CD4-positive, alpha-beta T cell (primary cell): Measurements from ENCODE around the gene CABCOCO1. TPM values are rescaled to one million over a fixed set of nuclear protein-coding genes. Genes with fewer than 3 reads are reported as not detected.

Experiments
- ATAC-seq: fragments of 200-7000 bp; cut with Tn5 transposase; one replicate; pipeline ENCODE4 v1.10.0; 2022; ENCODE audit warnings: mild to moderate bottlenecking; ENCODE audit not compliant: poor library complexity
- CTCF ChIA-PET: fragments of 350-600 bp; sonication (Branson Sonifier 250); formaldehyde crosslinking; loops from one replicate; lab custom pipeline; 2021; ENCODE audit warnings: antibody characterized with exemption, inconsistent platforms; lab: Charles Lee
- POLR2A ChIA-PET: fragments of 350-600 bp; sonication (Branson Sonifier 250); formaldehyde crosslinking; loops from one replicate; lab custom pipeline; 2021; ENCODE audit warnings: antibody characterized with exemption, inconsistent platforms; lab: Charles Lee
- DNase-seq, 14 experiments: peaks; one replicate each; pipeline ENCODE4 v3.0.0-alpha.2; 2013 to 2020; ENCODE audit warnings: mixed read lengths in 2 of 14
- H3K27ac ChIP-seq, 2 donors: one replicate each; pipeline versions ENCODE4 v1.5.1 to v1.7.0; 2013; ENCODE audit warnings: low read length in 2 of 2, low read depth in 1 of 2, mild to moderate bottlenecking in 1 of 2
- H3K27me3 ChIP-seq, 2 experiments: 1 replicate in 1 of 2; 2 replicates in 1 of 2; pipeline versions ENCODE4 v1.6.1 to v1.7.0; 2013; ENCODE audit warnings: low read length in 2 of 2, control low read depth in 1 of 2, mild to moderate bottlenecking in 1 of 2, moderate library complexity in 1 of 2; ENCODE audit not compliant: insufficient read depth in 2 of 2, control insufficient read depth in 1 of 2
- H3K36me3 ChIP-seq: one replicate; pipeline ENCODE4 v1.6.1; 2013; ENCODE audit warnings: low read length, control low read depth; ENCODE audit not compliant: insufficient read depth
- H3K4me1 ChIP-seq: one replicate; pipeline ENCODE4 v1.6.1; 2013; ENCODE audit warnings: low read length, control low read depth; ENCODE audit not compliant: insufficient read depth
- H3K4me3 ChIP-seq: one replicate; pipeline ENCODE4 v1.5.1; 2013; ENCODE audit warnings: mild to moderate bottlenecking, low read length, moderate library complexity
- H3K9me3 ChIP-seq, 2 experiments: 1 replicate in 1 of 2; 2 replicates in 1 of 2; pipeline versions ENCODE4 v1.6.1 to v1.7.0; 2013; ENCODE audit warnings: low read length in 2 of 2, mild to moderate bottlenecking in 2 of 2, control low read depth in 1 of 2, moderate library complexity in 1 of 2; ENCODE audit not compliant: control insufficient read depth in 1 of 2, insufficient read depth in 1 of 2
- H3K27ac Mint-ChIP-seq: one replicate; pipeline ENCODE4 v1.8.0; 2020; ENCODE audit warnings: mixed read lengths
- H3K27me3 Mint-ChIP-seq: one replicate; pipeline ENCODE4 v1.8.0; 2021; ENCODE audit warnings: mixed read lengths
- H3K36me3 Mint-ChIP-seq: one replicate; pipeline ENCODE4 v1.8.0; 2021; ENCODE audit warnings: low read depth, mixed read lengths
- H3K4me1 Mint-ChIP-seq: one replicate; pipeline ENCODE4 v1.8.0; 2021; ENCODE audit warnings: low read depth, mixed read lengths
- H3K4me3 Mint-ChIP-seq: one replicate; pipeline ENCODE4 v1.8.0; 2020; ENCODE audit warnings: mild to moderate bottlenecking, mixed read lengths
- H3K9me3 Mint-ChIP-seq: one replicate; pipeline ENCODE4 v1.8.0; 2020; ENCODE audit warnings: mixed read lengths
- intact Hi-C, 2 experiments: fragments of 100-400 bp; cut with DNase I in 1 of 2; cut with micrococcal nuclease in 1 of 2; formaldehyde crosslinking; loops; one replicate each; pipeline versions ENCODE4 v1.15.1 to v1.9.0; 2023 to 2025; cut with DNase I, micrococcal nuclease
- total RNA-seq, 174 experiments: library from RNA in 2 of 174; stranded (reverse) in 2 of 174; gene quantifications; one replicate each; pipeline ENCODE4 v1.2.3 and lab custom pipeline; 2021 to 2026
- TF ChIP-seq, protein P1 (sequence below): fragments of 200-600 bp; IDR thresholded peaks from one replicate; pipeline ENCODE4 v1.8.0; 2022; ENCODE audit warnings: antibody characterized with exemption, mild to moderate bottlenecking

The CABCOCO1 gene
- total RNA-seq, 2 experiments from 2014 or later = not detected

DNA sequence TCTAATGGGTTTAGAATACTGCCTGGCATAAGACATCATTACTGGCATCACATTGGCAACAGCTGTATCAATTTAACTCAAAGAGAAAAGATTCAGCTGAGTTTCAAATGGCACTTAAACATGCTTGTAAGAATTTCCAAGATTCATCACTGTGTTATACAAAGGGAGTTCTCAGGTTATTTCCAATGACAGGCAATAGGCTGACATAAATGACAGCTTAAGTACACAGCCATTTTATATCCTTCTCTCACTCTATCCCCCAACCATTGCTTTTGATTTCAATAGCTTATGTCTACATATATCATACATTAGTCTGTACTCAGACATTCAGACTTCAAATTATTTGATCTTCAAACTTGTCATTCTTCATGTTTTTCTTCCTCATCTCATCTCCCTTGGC is 45.5 kb upstream of the CABCOCO1 start:
- Mint-ChIP-seq H3K9me3 (no peaks in the 10 kb centered on the region), H3K4me3 (no peak overlapping the region), H3K27ac (no peak overlapping the region), H3K36me3 (no peaks in the 10 kb centered on the region), H3K4me1 (no peaks in the 10 kb centered on the region), H3K27me3 (no peaks in the 10 kb centered on the region)
- H3K4me1 ChIP-seq = no peaks in the 10 kb centered on the region
- ATAC-seq (no peak), DNase-seq (no peak)
- no peak overlapping the region for H3K4me3 ChIP-seq
- no peak overlapping the region for H3K27ac ChIP-seq
- no peaks in the 10 kb centered on the region for H3K36me3 ChIP-seq
- POLR2A ChIA-PET = no interaction called here
- H3K27me3 ChIP-seq = no peaks in the 10 kb centered on the region
- TF ChIP-seq, protein P1, sequence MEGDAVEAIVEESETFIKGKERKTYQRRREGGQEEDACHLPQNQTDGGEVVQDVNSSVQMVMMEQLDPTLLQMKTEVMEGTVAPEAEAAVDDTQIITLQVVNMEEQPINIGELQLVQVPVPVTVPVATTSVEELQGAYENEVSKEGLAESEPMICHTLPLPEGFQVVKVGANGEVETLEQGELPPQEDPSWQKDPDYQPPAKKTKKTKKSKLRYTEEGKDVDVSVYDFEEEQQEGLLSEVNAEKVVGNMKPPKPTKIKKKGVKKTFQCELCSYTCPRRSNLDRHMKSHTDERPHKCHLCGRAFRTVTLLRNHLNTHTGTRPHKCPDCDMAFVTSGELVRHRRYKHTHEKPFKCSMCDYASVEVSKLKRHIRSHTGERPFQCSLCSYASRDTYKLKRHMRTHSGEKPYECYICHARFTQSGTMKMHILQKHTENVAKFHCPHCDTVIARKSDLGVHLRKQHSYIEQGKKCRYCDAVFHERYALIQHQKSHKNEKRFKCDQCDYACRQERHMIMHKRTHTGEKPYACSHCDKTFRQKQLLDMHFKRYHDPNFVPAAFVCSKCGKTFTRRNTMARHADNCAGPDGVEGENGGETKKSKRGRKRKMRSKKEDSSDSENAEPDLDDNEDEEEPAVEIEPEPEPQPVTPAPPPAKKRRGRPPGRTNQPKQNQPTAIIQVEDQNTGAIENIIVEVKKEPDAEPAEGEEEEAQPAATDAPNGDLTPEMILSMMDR = no peak
- H3K9me3 ChIP-seq = no peaks in the 10 kb centered on the region
- intact Hi-C loops = no loop called here
- CTCF ChIA-PET = no interaction called here

DNA sequence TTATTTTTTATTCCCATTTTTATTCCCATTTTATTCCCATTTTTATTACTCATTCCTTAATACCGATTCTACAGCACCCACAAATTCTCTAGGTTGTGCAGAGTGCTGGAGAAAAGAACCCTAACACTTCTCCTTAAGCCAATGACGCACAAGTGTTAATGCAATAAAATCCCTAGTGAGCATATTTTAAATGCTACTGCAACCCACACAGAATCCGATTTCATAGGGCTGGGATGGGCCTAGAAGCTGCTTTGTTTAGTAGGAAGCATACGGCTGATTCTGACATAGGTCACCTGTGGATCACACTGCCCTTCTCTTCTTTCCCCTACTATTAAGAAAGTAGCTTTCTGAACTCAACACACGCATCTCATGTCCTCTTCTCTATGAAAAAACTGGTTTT is 45.1 kb upstream of the CABCOCO1 start:
- Mint-ChIP-seq H3K9me3 (no peaks in the 10 kb centered on the region), H3K36me3 (no peaks in the 10 kb centered on the region), H3K27ac (no peak overlapping the region), H3K4me1 (no peaks in the 10 kb centered on the region), H3K4me3 (no peak overlapping the region), H3K27me3 (no peaks in the 10 kb centered on the region)
- Histone ChIP-seq H3K36me3 (no peaks in the 10 kb centered on the region), H3K4me3 (no peak overlapping the region), H3K4me1 (no peaks in the 10 kb centered on the region), H3K27me3 (no peaks in the 10 kb centered on the region), H3K27ac (no peak overlapping the region), H3K9me3 (no peaks in the 10 kb centered on the region)
- DNase-seq (no peak), ATAC-seq (no peak)
- CTCF ChIA-PET = no interaction called here
- POLR2A ChIA-PET = no interaction called here
- TF ChIP-seq, protein P1 = no peak
- intact Hi-C loops = no loop called here

DNA sequence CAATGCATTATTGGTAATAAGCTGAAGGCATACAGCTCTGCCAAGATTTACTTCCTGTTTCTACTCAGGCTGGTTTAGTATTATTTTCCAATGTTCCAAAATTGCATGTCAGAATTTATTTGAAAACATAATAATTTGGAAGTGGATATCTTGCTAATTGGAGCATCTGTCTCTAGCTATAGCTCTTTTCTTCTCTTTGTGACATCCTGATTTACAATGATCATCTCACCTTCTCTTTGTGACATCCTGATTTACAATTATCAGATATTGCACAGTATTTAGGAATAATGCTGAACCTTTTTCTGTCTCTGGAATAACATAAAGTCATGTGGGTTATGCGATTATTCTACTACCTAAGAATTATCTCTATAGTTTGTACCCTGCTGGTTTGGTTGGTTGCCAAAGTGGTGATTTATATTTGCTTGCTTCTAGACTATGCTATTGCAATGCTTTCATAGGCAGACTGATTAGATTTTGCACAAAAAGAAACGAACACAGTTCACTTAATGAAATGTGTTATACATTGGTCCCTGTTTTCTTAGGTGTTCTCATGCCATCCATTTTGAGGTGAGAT is 44.3 kb upstream of the CABCOCO1 start:
- ChIA-PET POLR2A (no interaction called here), CTCF (no interaction called here)
- H3K4me3 ChIP-seq = no peak overlapping the region
- H3K27ac ChIP-seq = no peak overlapping the region
- no peak overlapping the region for H3K4me3 Mint-ChIP-seq
- TF ChIP-seq, protein P1 = no peak
- H3K27me3 ChIP-seq = no peaks in the 10 kb centered on the region
- DNase-seq = no peak
- H3K4me1 ChIP-seq = no peaks in the 10 kb centered on the region
- no peak overlapping the region for H3K27ac Mint-ChIP-seq
- intact Hi-C loops = no loop called here
- no peaks in the 10 kb centered on the region for H3K36me3 Mint-ChIP-seq
- no peaks in the 10 kb centered on the region for H3K9me3 ChIP-seq
- no peaks in the 10 kb centered on the region for H3K9me3 Mint-ChIP-seq
- H3K36me3 ChIP-seq = no peaks in the 10 kb centered on the region
- ATAC-seq = no peak
- peaks cover 5% of the 10 kb centered on the region for H3K27me3 Mint-ChIP-seq
- H3K4me1 Mint-ChIP-seq = no peaks in the 10 kb centered on the region
